SU-DHL-6 (cell line): Measurements from ENCODE around the gene AKAP6.

ENCODE experiments used
- H2AFZ ChIP-seq: fragments of 200-600 bp; sonication (generic); 2 replicates; pipeline ENCODE4 v1.6.1; 2014; ENCODE audit warnings: low read depth, mild to moderate bottlenecking, moderate library complexity, mixed read lengths, antibody characterized with exemption, low read length; ENCODE audit not compliant: severe bottlenecking
- H3F3A ChIP-seq: fragments of 200-600 bp; shearing (Covaris generic); 2 replicates; pipeline ENCODE4 v1.6.0; 2016; ENCODE audit warnings: antibody characterized with exemption, mild to moderate bottlenecking; ENCODE audit not compliant: insufficient read depth
- H3K27ac ChIP-seq: fragments of 200-600 bp; sonication (generic); 2 replicates; pipeline ENCODE4 v1.5.1; 2016; ENCODE audit warnings: low read depth, mild to moderate bottlenecking, low read length, moderate library complexity, mixed read lengths
- H3K27me3 ChIP-seq: fragments of 200-600 bp; sonication (generic), shearing (Covaris generic); 2 replicates; pipeline ENCODE4 v1.6.0; 2014; ENCODE audit warnings: mild to moderate bottlenecking, low read length
- H3K36me3 ChIP-seq: fragments of 200-600 bp; sonication (generic); 2 replicates; pipeline ENCODE4 v1.6.1; 2014; ENCODE audit warnings: mild to moderate bottlenecking, low read length, mixed read lengths
- H3K4me2 ChIP-seq: fragments of 300-600, 200-600 bp; shearing (Covaris generic), sonication (generic); 2 replicates; pipeline ENCODE4 v1.6.0; 2014; ENCODE audit warnings: low read length, low read depth, mild to moderate bottlenecking; ENCODE audit not compliant: poor library complexity, severe bottlenecking
- H3K4me3 ChIP-seq: fragments of 200-600 bp; sonication (generic); 2 replicates; pipeline ENCODE4 v1.5.1; 2014; ENCODE audit warnings: antibody characterized with exemption, low read length, mild to moderate bottlenecking, mixed read lengths; ENCODE audit not compliant: insufficient read depth, poor library complexity, severe bottlenecking
- H3K79me2 ChIP-seq: fragments of 200-600 bp; sonication (generic); 2 replicates; pipeline ENCODE4 v1.6.1; 2014; ENCODE audit warnings: mild to moderate bottlenecking, low read length, moderate library complexity; ENCODE audit not compliant: insufficient read depth
- H3K9ac ChIP-seq: fragments of 200-600 bp; sonication (generic); 2 replicates; pipeline ENCODE4 v1.7.0; 2014; ENCODE audit warnings: mild to moderate bottlenecking, low read length
- H3K9me2 ChIP-seq: fragments of 200-600 bp; sonication (generic); replicated peaks from 2 replicates; pipeline ENCODE4 v1.6.1; 2014; ENCODE audit warnings: low read length; ENCODE audit not compliant: insufficient read depth
- H3K9me3 ChIP-seq: fragments of 200-600 bp; sonication (generic); 2 replicates; pipeline ENCODE4 v1.6.1; 2014; ENCODE audit warnings: low read length, mixed read lengths; ENCODE audit not compliant: insufficient read depth
- H4K20me1 ChIP-seq: fragments of 200-600 bp; sonication (generic); 2 replicates; pipeline ENCODE4 v1.6.1; 2014; ENCODE audit warnings: low read depth, mild to moderate bottlenecking, antibody characterized with exemption, low read length, moderate library complexity, mixed read lengths
- EZH2phosphoT487 ChIP-seq: fragments of 200-600 bp; sonication (generic), shearing (Covaris generic); conservative IDR thresholded peaks from 2 replicates; pipeline ENCODE4 v1.6.1; 2018; ENCODE audit warnings: mild to moderate bottlenecking, antibody characterized with exemption, low read length, moderate library complexity, mixed read lengths
- TF ChIP-seq, protein P1 (sequence below): fragments of 200-600 bp; sonication (generic); IDR thresholded peaks from one replicate; pipeline ENCODE4 v1.5.1; 2017; ENCODE audit warnings: antibody characterized with exemption, mild to moderate bottlenecking, low read length, moderate library complexity; ENCODE audit not compliant: insufficient read depth, poor library complexity, severe bottlenecking

Gene AKAP6

DNA sequence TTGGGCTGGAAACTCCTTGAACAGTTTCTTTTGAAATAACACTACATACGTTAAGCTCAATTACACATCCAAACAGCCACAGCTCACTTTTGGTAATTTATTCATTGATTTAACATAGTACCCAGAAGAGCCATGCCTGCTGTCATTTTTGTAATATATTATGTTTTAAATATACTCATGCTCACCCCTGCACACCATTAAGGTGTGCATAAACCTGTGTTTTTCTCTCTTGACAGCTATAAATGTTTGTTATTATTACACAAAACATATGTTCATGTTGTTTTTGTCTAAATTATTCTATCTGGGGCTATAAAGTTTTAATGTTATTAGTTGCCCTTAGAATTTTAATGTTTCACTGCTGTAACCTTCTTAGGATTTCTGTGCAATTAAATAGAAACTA lies 296.1 kb downstream of the AKAP6 start:
- no peak for TF ChIP-seq EZH2phosphoT487
- TF ChIP-seq, protein P1, sequence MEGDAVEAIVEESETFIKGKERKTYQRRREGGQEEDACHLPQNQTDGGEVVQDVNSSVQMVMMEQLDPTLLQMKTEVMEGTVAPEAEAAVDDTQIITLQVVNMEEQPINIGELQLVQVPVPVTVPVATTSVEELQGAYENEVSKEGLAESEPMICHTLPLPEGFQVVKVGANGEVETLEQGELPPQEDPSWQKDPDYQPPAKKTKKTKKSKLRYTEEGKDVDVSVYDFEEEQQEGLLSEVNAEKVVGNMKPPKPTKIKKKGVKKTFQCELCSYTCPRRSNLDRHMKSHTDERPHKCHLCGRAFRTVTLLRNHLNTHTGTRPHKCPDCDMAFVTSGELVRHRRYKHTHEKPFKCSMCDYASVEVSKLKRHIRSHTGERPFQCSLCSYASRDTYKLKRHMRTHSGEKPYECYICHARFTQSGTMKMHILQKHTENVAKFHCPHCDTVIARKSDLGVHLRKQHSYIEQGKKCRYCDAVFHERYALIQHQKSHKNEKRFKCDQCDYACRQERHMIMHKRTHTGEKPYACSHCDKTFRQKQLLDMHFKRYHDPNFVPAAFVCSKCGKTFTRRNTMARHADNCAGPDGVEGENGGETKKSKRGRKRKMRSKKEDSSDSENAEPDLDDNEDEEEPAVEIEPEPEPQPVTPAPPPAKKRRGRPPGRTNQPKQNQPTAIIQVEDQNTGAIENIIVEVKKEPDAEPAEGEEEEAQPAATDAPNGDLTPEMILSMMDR: no peak
- H3K9me2 ChIP-seq: no peaks in the 10 kb centered on the region
- no peaks in the 10 kb centered on the region for H3K9me3 ChIP-seq
- no peaks in the 10 kb centered on the region for H3K36me3 ChIP-seq
- no peaks in the 10 kb centered on the region for H4K20me1 ChIP-seq
- H3F3A ChIP-seq: no peaks in the 10 kb centered on the region
- no peak overlapping the region for H2AFZ ChIP-seq
- H3K9ac ChIP-seq: no peak overlapping the region
- no peak overlapping the region for H3K4me2 ChIP-seq
- H3K27ac ChIP-seq: no peak overlapping the region
- no peak overlapping the region for H3K4me3 ChIP-seq
- H3K79me2 ChIP-seq: no peaks in the 10 kb centered on the region
- H3K27me3 ChIP-seq: no peaks in the 10 kb centered on the region

DNA sequence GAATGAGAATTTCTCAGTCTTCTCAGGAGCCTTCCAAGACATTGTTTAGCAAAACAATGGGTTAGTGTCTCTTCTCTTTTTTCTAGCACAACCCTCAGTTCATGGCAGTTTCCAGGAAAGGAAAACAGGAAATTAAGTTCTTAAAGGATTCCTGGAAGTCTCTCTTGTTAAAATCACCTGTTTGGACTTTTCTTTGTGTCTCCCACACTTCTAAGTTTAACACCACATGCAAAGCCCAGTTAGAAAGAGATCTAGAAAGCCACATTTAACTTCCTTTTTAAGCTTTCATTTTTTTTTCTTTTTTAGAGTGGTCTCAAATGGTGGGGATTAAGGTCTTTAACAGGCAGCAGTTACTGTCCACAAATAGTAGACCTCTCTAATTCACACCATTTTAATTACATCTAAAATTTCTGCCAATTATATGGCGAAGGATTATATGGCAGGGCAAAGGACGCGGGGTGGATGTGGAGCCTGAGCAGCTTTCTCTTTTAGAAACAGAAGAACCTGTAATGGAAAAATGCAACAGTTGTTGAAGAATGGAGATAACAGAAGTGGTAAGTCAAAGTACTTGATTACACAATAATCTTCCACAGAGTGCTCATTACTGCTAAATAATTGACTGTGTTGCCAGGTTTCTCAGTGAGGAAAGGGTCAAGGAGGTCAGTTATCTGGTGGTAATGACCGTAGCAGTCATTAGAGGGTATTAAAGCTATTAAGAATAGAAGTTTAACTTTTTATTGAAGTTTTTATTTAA lies 298.6 kb downstream of the AKAP6 start:
- Histone ChIP-seq H3K4me2 (no peak overlapping the region), H3K4me3 (no peak overlapping the region), H3K9me2 (no peaks in the 10 kb centered on the region), H3K9me3 (no peaks in the 10 kb centered on the region), H3K27me3 (no peaks in the 10 kb centered on the region), H3K36me3 (no peaks in the 10 kb centered on the region), H3K27ac (no peak overlapping the region), H4K20me1 (no peaks in the 10 kb centered on the region), H3K79me2 (no peaks in the 10 kb centered on the region), H3F3A (no peaks in the 10 kb centered on the region), H2AFZ (no peak overlapping the region), H3K9ac (no peak overlapping the region)
- TF ChIP-seq, protein P1: no peak
- no peak for TF ChIP-seq EZH2phosphoT487

DNA sequence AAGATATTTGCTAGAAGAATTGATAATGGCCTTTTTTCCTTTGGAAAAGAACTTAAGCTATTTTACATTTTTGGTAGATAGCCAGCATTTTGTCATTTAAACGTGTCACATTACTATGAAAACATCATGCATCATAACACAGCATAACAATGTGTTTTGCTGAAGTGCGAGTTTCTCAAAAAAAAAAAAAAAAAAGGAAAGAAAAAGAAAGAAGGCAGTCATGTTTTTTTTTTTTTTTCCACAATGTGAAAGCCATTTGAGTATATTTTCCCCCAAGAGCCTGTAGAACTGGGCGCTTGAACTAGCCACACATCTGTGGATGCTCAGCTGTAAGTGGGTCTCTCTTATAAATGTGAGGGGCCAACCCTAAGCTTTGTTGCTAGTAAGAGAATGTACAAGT lies 300.1 kb downstream of the AKAP6 start:
- Histone ChIP-seq H3K4me3 (no peak overlapping the region), H3K9me3 (no peaks in the 10 kb centered on the region), H3F3A (no peaks in the 10 kb centered on the region), H3K79me2 (no peaks in the 10 kb centered on the region), H3K36me3 (no peaks in the 10 kb centered on the region), H2AFZ (no peak overlapping the region), H3K9ac (no peak overlapping the region), H3K27ac (no peak overlapping the region), H3K9me2 (no peaks in the 10 kb centered on the region), H4K20me1 (no peaks in the 10 kb centered on the region), H3K4me2 (no peak overlapping the region), H3K27me3 (no peaks in the 10 kb centered on the region)
- TF ChIP-seq, protein P1: no peak
- no peak for TF ChIP-seq EZH2phosphoT487
